Measurements from ENCODE around the gene TBC1D14.

- TF ChIP-seq CTCF (IDR thresholded peaks at IDR 0.05 in 2 of 3, conservative IDR thresholded peaks at IDR 0.05 in 1 of 3; ENCODE audit: control insufficient read depth in 2 of 3, extremely low read depth in 1 of 3, insufficient read depth in 1 of 3, low read depth in 3 of 3, low read length in 3 of 3) (no peak), EED (IDR thresholded peaks at IDR 0.05; ENCODE audit: low read depth) (no peak), KDM1A (IDR thresholded peaks at IDR 0.05; ENCODE audit: borderline replicate concordance) (no peak), ZBTB11 (CRISPR knock-in tag; IDR thresholded peaks at IDR 0.05) (no peak)
These were observed 77.9 kb downstream of the TBC1D14 start for GRCh38 chr4:6987588-6987961.
